Activated CD8-positive, alpha-beta T cell treated with anti-CD3 and anti-CD28 coated beads, Interleukin-2, amount 10 ng/mL, durations not matched to agents 7 days and 5 days (primary cell): ENCODE data around the gene SCO2. TPM values are rescaled to one million over a fixed set of nuclear protein-coding genes. Genes with fewer than 3 reads are reported as not detected.

Experiments used
- ATAC-seq: fragments of 150-1000 bp; cut with Tn5 transposase; one replicate; pipeline ENCODE4 v1.10.0; 2021; ENCODE audit warnings: moderate library complexity
- CTCF ChIA-PET: fragments of 350-600 bp; sonication (Branson Sonifier 250); formaldehyde crosslinking; loops from one replicate; lab custom pipeline; 2021; ENCODE audit warnings: antibody characterized with exemption; lab: Charles Lee
- POLR2A ChIA-PET: fragments of 350-600 bp; sonication (Branson Sonifier 250); formaldehyde crosslinking; loops from one replicate; lab custom pipeline; 2021; ENCODE audit warnings: antibody characterized with exemption; lab: Charles Lee
- DNase-seq: peaks from one replicate; pipeline ENCODE4 v3.0.0-alpha.2; 2020
- H3K27ac Mint-ChIP-seq: one replicate; pipeline ENCODE4 v1.8.0; 2021; ENCODE audit warnings: mild to moderate bottlenecking, mixed read lengths
- H3K27me3 Mint-ChIP-seq: one replicate; pipeline ENCODE4 v1.8.0; 2021; ENCODE audit warnings: low read depth, mixed read lengths
- H3K36me3 Mint-ChIP-seq: one replicate; pipeline ENCODE4 v1.8.0; 2021; ENCODE audit warnings: low read depth, mixed read lengths
- H3K4me1 Mint-ChIP-seq: one replicate; pipeline ENCODE4 v1.8.0; 2021; ENCODE audit warnings: low read depth, mixed read lengths
- H3K4me3 Mint-ChIP-seq: one replicate; pipeline ENCODE4 v1.8.0; 2021; ENCODE audit warnings: mild to moderate bottlenecking, mixed read lengths
- H3K9me3 Mint-ChIP-seq: one replicate; pipeline ENCODE4 v1.8.0; 2022; ENCODE audit warnings: mixed read lengths; ENCODE audit not compliant: insufficient read depth
- total RNA-seq, 2 experiments: library from RNA; stranded (reverse); gene quantifications; one replicate each; pipeline ENCODE4 v1.2.3, GENCODE V29; 2021

The SCO2 gene
- total RNA-seq, 2 experiments from 2014 or later, result 11.7 to 13.9 TPM

- ChIA-PET CTCF (interaction anchor here (0.9 to 5.5 kb wide), 7 partner anchors 9 to 71 kb away, joined by 3 to 57 read pairs (median 20); partner anchors contain the start of genes CHKB, SCO2 and SYCE3), POLR2A (interaction anchor here (1.0 to 8.4 kb wide), 12 partner anchors 9 to 72 kb away, joined by 3 to 142 read pairs (median 10); partner anchors contain the start of genes CHKB, SCO2, SYCE3 and TYMP)
- peak; percentile 8 for ATAC-seq
Measured at GRCh38 chr22:50548921-50549790, 23.8 kb upstream of the SCO2 start.

GRCh38 chr22:50548040-50548920 is 22.9 kb upstream of the SCO2 start:
- H3K36me3 Mint-ChIP-seq, result peaks cover 6% of the 10 kb centered on the region
- H3K27ac Mint-ChIP-seq, result peak overlapping the region; percentile 89
- CTCF ChIA-PET, result interaction anchor here (0.6 to 5.5 kb wide), 11 partner anchors 9 to 75 kb away, joined by 3 to 57 read pairs (median 5); partner anchors contain the start of genes CHKB, LMF2, NCAPH2 and SCO2
- POLR2A ChIA-PET, result interaction anchor here (0.6 to 8.4 kb wide), 15 partner anchors 9 to 78 kb away, joined by 3 to 142 read pairs (median 9); partner anchors contain the start of genes CHKB, CPT1B, LMF2 and NCAPH2
- ATAC-seq (peak; percentile 37), DNase-seq (peak; percentile 74)
- H3K9me3 Mint-ChIP-seq, result no peaks in the 10 kb centered on the region
- peaks cover 39% of the 10 kb centered on the region for H3K4me1 Mint-ChIP-seq
- peak overlapping the region; percentile 68 for H3K4me3 Mint-ChIP-seq
- no peaks in the 10 kb centered on the region for H3K27me3 Mint-ChIP-seq

More at GRCh38 chr22:50548921-50549790, 23.8 kb upstream of the SCO2 start:
- Mint-ChIP-seq H3K27me3 (no peaks in the 10 kb centered on the region), H3K36me3 (peaks cover 6% of the 10 kb centered on the region), H3K4me1 (peaks cover 39% of the 10 kb centered on the region), H3K4me3 (peak overlapping the region; percentile 77), H3K9me3 (no peaks in the 10 kb centered on the region), H3K27ac (peak overlapping the region; percentile 86)
- no peak for DNase-seq

GRCh38 chr22:50547263-50547985 is 22.0 kb upstream of the SCO2 start:
- Mint-ChIP-seq H3K4me1 (peaks cover 42% of the 10 kb centered on the region), H3K27me3 (no peaks in the 10 kb centered on the region), H3K27ac (peak overlapping the region; percentile 84), H3K4me3 (peak overlapping the region; percentile 65), H3K9me3 (no peaks in the 10 kb centered on the region), H3K36me3 (peaks cover 8% of the 10 kb centered on the region)
- ChIA-PET POLR2A (interaction anchor here (0.9 to 8.4 kb wide), 11 partner anchors 8 to 77 kb away, joined by 3 to 142 read pairs (median 11); partner anchors contain the start of genes CHKB, CPT1B, LMF2 and NCAPH2), CTCF (interaction anchor here (1.1 to 5.5 kb wide), 7 partner anchors 8 to 74 kb away, joined by 3 to 57 read pairs (median 20); partner anchors contain the start of genes SCO2, SYCE3 and TYMP)
- DNase-seq, result no peak
- ATAC-seq, result no peak

GRCh38 chr22:50546326-50547262 is 21.2 kb upstream of the SCO2 start:
- CTCF ChIA-PET, result interaction anchor here (1.1 to 5.5 kb wide), 7 partner anchors 8 to 74 kb away, joined by 5 to 57 read pairs (median 21); partner anchors contain the start of genes SCO2, SYCE3 and TYMP
- H3K4me3 Mint-ChIP-seq, result peak overlapping the region; percentile 57
- peaks cover 50% of the 10 kb centered on the region for H3K4me1 Mint-ChIP-seq
- H3K27ac Mint-ChIP-seq, result peak overlapping the region; percentile 86
- no peaks in the 10 kb centered on the region for H3K9me3 Mint-ChIP-seq
- DNase-seq (no peak), ATAC-seq (no peak)
- POLR2A ChIA-PET, result interaction anchor here (0.8 to 8.4 kb wide), 9 partner anchors 7 to 74 kb away, joined by 3 to 142 read pairs (median 13); partner anchors contain the start of genes CHKB, SCO2, SYCE3 and TYMP
- H3K36me3 Mint-ChIP-seq, result peaks cover 14% of the 10 kb centered on the region
- no peaks in the 10 kb centered on the region for H3K27me3 Mint-ChIP-seq

DNA sequence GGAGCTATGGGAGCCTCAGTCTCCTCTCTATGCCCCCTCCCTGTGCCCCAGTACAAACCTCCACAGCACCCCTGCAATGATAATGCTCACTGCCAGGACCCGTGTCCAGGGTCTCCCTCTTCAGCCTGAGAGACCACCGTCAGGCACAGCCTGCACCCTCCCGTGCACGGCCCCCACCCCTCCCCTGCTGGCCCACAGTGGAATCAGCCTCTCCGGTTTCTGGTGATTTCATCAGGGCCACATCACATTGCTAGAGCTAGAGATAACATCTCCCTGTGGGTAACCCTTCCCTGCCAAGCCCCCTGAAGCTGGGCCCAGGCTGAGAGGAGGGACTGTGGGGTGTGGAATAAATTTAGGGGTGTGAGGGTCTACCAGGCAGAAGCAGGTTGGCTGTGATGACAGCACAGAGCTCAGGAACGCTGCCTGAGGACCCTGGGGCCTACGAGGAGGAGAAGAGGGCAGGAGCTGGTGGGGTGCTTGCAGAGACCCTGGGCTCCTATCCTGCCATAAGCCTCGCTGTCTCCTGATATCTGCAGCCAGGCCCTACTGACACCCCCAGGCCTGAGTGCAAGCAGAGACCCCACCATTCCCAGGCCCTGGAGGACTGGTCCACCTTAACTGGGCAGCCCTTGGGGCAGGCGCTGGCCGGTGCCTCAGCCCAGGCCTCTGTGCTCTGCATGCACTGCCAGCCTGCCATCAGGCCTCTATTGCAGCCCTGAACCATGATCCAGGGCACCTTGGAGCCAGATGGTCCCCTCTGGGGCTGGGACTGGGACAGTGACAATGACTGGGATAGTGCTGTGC is 20.3 kb upstream of the SCO2 start, which contains the start of gene KLHDC7B:
KLHDC7B (plus strand) TSS at position 378 of the 804 bp plus-strand sequence; CDS start at position 723, 345 bp downstream.
- POLR2A ChIA-PET, result interaction anchor here (0.8 to 8.4 kb wide), 9 partner anchors 11 to 301 kb away, joined by 3 to 142 read pairs (median 4); partner anchors contain the start of genes LMF2, NCAPH2, SCO2 and SYCE3
- DNase-seq, result peak; percentile 70
- Mint-ChIP-seq H3K9me3 (no peaks in the 10 kb centered on the region), H3K27ac (peak within 1 kb of the TSS; percentile 86), H3K4me1 (peaks cover 56% of the 10 kb centered on the region), H3K4me3 (peak within 1 kb of the TSS; percentile 60), H3K27me3 (no peaks in the 10 kb centered on the region), H3K36me3 (peaks cover 14% of the 10 kb centered on the region)
- CTCF ChIA-PET, result interaction anchor here (1.0 to 5.5 kb wide), 6 partner anchors 10 to 75 kb away, joined by 4 to 57 read pairs (median 16); partner anchors contain the start of genes SCO2 and SYCE3
- ATAC-seq, result peak; percentile 29

GRCh38 chr22:50544746-50545253 is 19.4 kb upstream of the SCO2 start:
- Mint-ChIP-seq H3K27me3 (no peaks in the 10 kb centered on the region), H3K36me3 (peaks cover 14% of the 10 kb centered on the region)
- ATAC-seq, result peak; percentile 27

DNA sequence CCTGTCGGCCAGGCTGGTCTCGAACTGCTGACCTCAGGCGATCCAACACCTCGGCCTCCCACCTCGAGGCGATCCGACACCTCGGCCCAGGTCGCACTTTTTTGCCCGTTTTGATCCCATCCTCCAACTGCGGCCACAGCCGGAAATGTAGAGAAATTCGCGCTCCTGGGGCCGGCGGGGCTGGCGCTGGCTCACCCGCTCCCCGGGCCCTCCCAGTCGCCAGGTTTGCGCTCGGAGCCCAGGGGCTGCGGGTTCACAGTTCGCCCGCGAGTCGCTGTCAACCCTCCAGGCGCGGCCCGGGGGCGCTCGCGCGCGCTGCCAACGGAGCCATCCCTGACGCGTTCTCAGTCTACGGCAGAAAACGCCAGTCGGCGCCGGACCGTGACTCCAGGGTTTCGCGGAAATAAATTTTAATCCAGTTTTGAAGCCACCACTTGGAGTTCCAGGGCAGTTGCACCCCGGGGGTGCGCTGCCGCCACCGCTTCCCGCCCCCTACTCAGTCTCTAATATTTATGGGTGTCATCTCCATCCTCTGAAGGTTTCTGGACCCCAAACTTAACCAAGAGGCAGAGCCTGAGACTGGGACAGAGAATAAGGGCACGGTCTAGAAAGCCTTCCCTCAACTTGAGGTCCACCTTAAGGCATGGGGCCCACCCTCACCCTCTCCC is 18.8 kb upstream of the SCO2 start:
- H3K4me1 Mint-ChIP-seq, result peaks cover 61% of the 10 kb centered on the region
- ATAC-seq, result peak; percentile 60
- H3K27ac Mint-ChIP-seq, result peak overlapping the region; percentile 86
- POLR2A ChIA-PET, result interaction anchor here (0.7 to 8.4 kb wide), 8 partner anchors 14 to 300 kb away, joined by 3 to 142 read pairs (median 8); partner anchors contain the start of genes CHKB, LMF2, NCAPH2 and SCO2
- CTCF ChIA-PET, result interaction anchor here (0.6 to 5.5 kb wide), 7 partner anchors 11 to 77 kb away, joined by 3 to 57 read pairs (median 6); partner anchors contain the start of genes SCO2 and SYCE3
- H3K4me3 Mint-ChIP-seq, result peak overlapping the region; percentile 60
- peak; percentile 91 for DNase-seq
- peaks cover 19% of the 10 kb centered on the region for H3K36me3 Mint-ChIP-seq
- H3K27me3 Mint-ChIP-seq, result no peaks in the 10 kb centered on the region
- no peaks in the 10 kb centered on the region for H3K9me3 Mint-ChIP-seq

More at GRCh38 chr22:50544746-50545253, 19.4 kb upstream of the SCO2 start:
- CTCF ChIA-PET, result interaction anchor here (0.6 to 5.5 kb wide), 6 partner anchors 10 to 76 kb away, joined by 3 to 57 read pairs (median 8); partner anchors contain the start of genes SCO2 and SYCE3
- POLR2A ChIA-PET, result interaction anchor here (0.7 to 8.4 kb wide), 10 partner anchors 15 to 300 kb away, joined by 3 to 142 read pairs (median 4); partner anchors contain the start of genes CHKB, LMF2, NCAPH2 and SCO2
- peak; percentile 59 for DNase-seq
- H3K9me3 Mint-ChIP-seq, result no peaks in the 10 kb centered on the region
- H3K4me3 Mint-ChIP-seq, result peak overlapping the region; percentile 60
- H3K4me1 Mint-ChIP-seq, result peaks cover 57% of the 10 kb centered on the region
- peak overlapping the region; percentile 86 for H3K27ac Mint-ChIP-seq

- no peak for DNase-seq
- Mint-ChIP-seq H3K27ac (peak overlapping the region; percentile 88), H3K4me1 (peaks cover 68% of the 10 kb centered on the region), H3K36me3 (peaks cover 24% of the 10 kb centered on the region), H3K9me3 (no peaks in the 10 kb centered on the region), H3K27me3 (no peaks in the 10 kb centered on the region), H3K4me3 (no peak overlapping the region)
- ChIA-PET POLR2A (interaction anchor here (8.4 kb wide), 1 partner anchor 14 kb away, joined by 335 read pairs; the partner anchor contains the start of genes SCO2 and TYMP), CTCF (interaction anchor here (1.2 kb wide), 1 partner anchor 17 kb away, joined by 5 read pairs; the partner anchor contains the start of gene SCO2)
- ATAC-seq, result no peak
Measured at GRCh38 chr22:50542416-50542927, 17.1 kb upstream of the SCO2 start.
